ENCODE results near the gene KCND2.
A peak's percentile ranks its signal among the peaks of the same experiment; 100 is the strongest.

Gene KCND2

GRCh38 chr7:120273476-120273975, 551 bp downstream of the KCND2 start:
- no peak overlapping the region for H3K4me3 ChIP-seq (ENCODE audit: low read depth, low read length)
- peak; percentile 15 for DNase-seq (ENCODE audit: low read depth)
- TF ChIP-seq POLR2A (IDR thresholded peaks at IDR 0.05; ENCODE audit: extremely low read depth, insufficient read length) (no peak), MYC (IDR thresholded peaks at IDR 0.05; ENCODE audit: low read depth, low read length) (no peak), CTCF (IDR thresholded peaks at IDR 0.05; ENCODE audit: low read depth, low read length) (no peak), MAX (IDR thresholded peaks at IDR 0.05; ENCODE audit: low read depth, low read length) (no peak)

- no peak overlapping the region for H3K4me3 ChIP-seq (ENCODE audit: low read depth, low read length)
- TF ChIP-seq MAX (IDR thresholded peaks at IDR 0.05; ENCODE audit: low read depth, low read length), result no peak
- TF ChIP-seq MYC (IDR thresholded peaks at IDR 0.05; ENCODE audit: low read depth, low read length), result no peak
- TF ChIP-seq CTCF (IDR thresholded peaks at IDR 0.05; ENCODE audit: low read depth, low read length), result no peak
- TF ChIP-seq POLR2A (IDR thresholded peaks at IDR 0.05; ENCODE audit: extremely low read depth, insufficient read length), result no peak
- DNase-seq (ENCODE audit: low read depth), result no peak
Observed at GRCh38 chr7:120274482-120274881, 1.5 kb downstream of the KCND2 start.

GRCh38 chr7:120274899-120275298, 1.9 kb downstream of the KCND2 start:
- TF ChIP-seq MAX (IDR thresholded peaks at IDR 0.05; ENCODE audit: low read depth, low read length) (no peak), POLR2A (IDR thresholded peaks at IDR 0.05; ENCODE audit: extremely low read depth, insufficient read length) (no peak), CTCF (IDR thresholded peaks at IDR 0.05; ENCODE audit: low read depth, low read length) (no peak), MYC (IDR thresholded peaks at IDR 0.05; ENCODE audit: low read depth, low read length) (no peak)
- no peak overlapping the region for H3K4me3 ChIP-seq (ENCODE audit: low read depth, low read length)
- no peak for DNase-seq (ENCODE audit: low read depth)

- H3K4me3 ChIP-seq (ENCODE audit: low read depth, low read length), result no peak overlapping the region
- TF ChIP-seq MYC (IDR thresholded peaks at IDR 0.05; ENCODE audit: low read depth, low read length), result no peak
- TF ChIP-seq POLR2A (IDR thresholded peaks at IDR 0.05; ENCODE audit: extremely low read depth, insufficient read length), result no peak
- no peak for TF ChIP-seq MAX (IDR thresholded peaks at IDR 0.05; ENCODE audit: low read depth, low read length)
- DNase-seq (ENCODE audit: low read depth), result no peak
Observed at GRCh38 chr7:120276720-120277119, 3.7 kb downstream of the KCND2 start.

GRCh38 chr7:120278773-120279172, 5.8 kb downstream of the KCND2 start:
- no peak for TF ChIP-seq CTCF (IDR thresholded peaks at IDR 0.05; ENCODE audit: low read depth, low read length)
- no peak for TF ChIP-seq MAX (IDR thresholded peaks at IDR 0.05; ENCODE audit: low read depth, low read length)
- TF ChIP-seq POLR2A (IDR thresholded peaks at IDR 0.05; ENCODE audit: extremely low read depth, insufficient read length), result no peak
- no peak for TF ChIP-seq MYC (IDR thresholded peaks at IDR 0.05; ENCODE audit: low read depth, low read length)
- no peak overlapping the region for H3K4me3 ChIP-seq (ENCODE audit: low read depth, low read length)
- DNase-seq (ENCODE audit: low read depth), result no peak

- H3K4me3 ChIP-seq (ENCODE audit: low read depth, low read length), result no peak overlapping the region
- no peak for DNase-seq (ENCODE audit: low read depth)
- TF ChIP-seq CTCF (IDR thresholded peaks at IDR 0.05; ENCODE audit: low read depth, low read length) (no peak), MYC (IDR thresholded peaks at IDR 0.05; ENCODE audit: low read depth, low read length) (no peak), MAX (IDR thresholded peaks at IDR 0.05; ENCODE audit: low read depth, low read length) (no peak), POLR2A (IDR thresholded peaks at IDR 0.05; ENCODE audit: extremely low read depth, insufficient read length) (no peak)
Observed at GRCh38 chr7:120280743-120281142, 7.8 kb downstream of the KCND2 start.

Measured in NB4 (cell line).